ENCODE results near the gene CCL1. TPM values are rescaled to one million over a fixed set of nuclear protein-coding genes. Genes with fewer than 3 reads are reported as not detected.

CCL1 gene
- total and polyA plus RNA-seq, 9 of the 15 experiments (the other 6 are each of a cell fraction or from before 2014, with no cell fraction given): 0.45 TPM; not detected in 8

GRCh38 chr17:34347063-34347462 is 16.0 kb downstream of the CCL1 start (continued):
- no peak for TF ChIP-seq USF2 (CRISPR knock-in tag; IDR thresholded peaks at IDR 0.05)
- TF ChIP-seq, protein P1, sequence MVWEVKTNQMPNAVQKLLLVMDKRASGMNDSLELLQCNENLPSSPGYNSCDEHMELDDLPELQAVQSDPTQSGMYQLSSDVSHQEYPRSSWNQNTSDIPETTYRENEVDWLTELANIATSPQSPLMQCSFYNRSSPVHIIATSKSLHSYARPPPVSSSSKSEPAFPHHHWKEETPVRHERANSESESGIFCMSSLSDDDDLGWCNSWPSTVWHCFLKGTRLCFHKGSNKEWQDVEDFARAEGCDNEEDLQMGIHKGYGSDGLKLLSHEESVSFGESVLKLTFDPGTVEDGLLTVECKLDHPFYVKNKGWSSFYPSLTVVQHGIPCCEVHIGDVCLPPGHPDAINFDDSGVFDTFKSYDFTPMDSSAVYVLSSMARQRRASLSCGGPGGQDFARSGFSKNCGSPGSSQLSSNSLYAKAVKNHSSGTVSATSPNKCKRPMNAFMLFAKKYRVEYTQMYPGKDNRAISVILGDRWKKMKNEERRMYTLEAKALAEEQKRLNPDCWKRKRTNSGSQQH (CRISPR knock-in tag; IDR thresholded peaks at IDR 0.05): no peak
- no peak for TF ChIP-seq ILF3 (IDR thresholded peaks at IDR 0.05; ENCODE audit: borderline replicate concordance)
- no peak for TF ChIP-seq SLC30A9 (CRISPR knock-in tag; IDR thresholded peaks at IDR 0.05)
- TF ChIP-seq CBX2 (IDR thresholded peaks at IDR 0.05; ENCODE audit: insufficient read depth, low read length, poor library complexity, severe bottlenecking): no peak
- TF ChIP-seq, protein P2, sequence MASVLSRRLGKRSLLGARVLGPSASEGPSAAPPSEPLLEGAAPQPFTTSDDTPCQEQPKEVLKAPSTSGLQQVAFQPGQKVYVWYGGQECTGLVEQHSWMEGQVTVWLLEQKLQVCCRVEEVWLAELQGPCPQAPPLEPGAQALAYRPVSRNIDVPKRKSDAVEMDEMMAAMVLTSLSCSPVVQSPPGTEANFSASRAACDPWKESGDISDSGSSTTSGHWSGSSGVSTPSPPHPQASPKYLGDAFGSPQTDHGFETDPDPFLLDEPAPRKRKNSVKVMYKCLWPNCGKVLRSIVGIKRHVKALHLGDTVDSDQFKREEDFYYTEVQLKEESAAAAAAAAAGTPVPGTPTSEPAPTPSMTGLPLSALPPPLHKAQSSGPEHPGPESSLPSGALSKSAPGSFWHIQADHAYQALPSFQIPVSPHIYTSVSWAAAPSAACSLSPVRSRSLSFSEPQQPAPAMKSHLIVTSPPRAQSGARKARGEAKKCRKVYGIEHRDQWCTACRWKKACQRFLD (CRISPR knock-in tag; IDR thresholded peaks at IDR 0.05): peak; percentile 52; the same call in 1 of the 2 replicates
- peak in 1 of 2 experiments; percentile 84; a peak in 2 of 4 replicates for TF ChIP-seq FOXA3 (CRISPR knock-in tag; conservative IDR thresholded peaks at IDR 0.05 in 1 of 2, IDR thresholded peaks at IDR 0.05 in 1 of 2)
- no peak for TF ChIP-seq SRF (CRISPR knock-in tag; IDR thresholded peaks at IDR 0.05)
- no peak for TF ChIP-seq NR2C1 (IDR thresholded peaks at IDR 0.05)
- TF ChIP-seq NR2C1 (tag; IDR thresholded peaks at IDR 0.05): peak; percentile 27; the same call in 1 of the 2 replicates
- TF ChIP-seq STAT5A (IDR thresholded peaks at IDR 0.05; ENCODE audit: borderline replicate concordance, low read length): no peak
- TF ChIP-seq RBM17 (IDR thresholded peaks at IDR 0.05; ENCODE audit: borderline replicate concordance, low read depth, low read length): no peak
- TF ChIP-seq ZNF134 (CRISPR knock-in tag; conservative IDR thresholded peaks at IDR 0.05): no peak
- TF ChIP-seq NBN (IDR thresholded peaks at IDR 0.05; ENCODE audit: low read depth): no peak
- no peak for TF ChIP-seq ZNF407 (IDR thresholded peaks at IDR 0.05; ENCODE audit: low read depth)
- no peak for TF ChIP-seq LARP7 (IDR thresholded peaks at IDR 0.05)
- no peak for TF ChIP-seq ZNF699 (CRISPR knock-in tag; IDR thresholded peaks at IDR 0.05; ENCODE audit: insufficient replicate concordance)

Data from K562 (cell line).